DMS53 (cell line): ENCODE results near the gene DNAH1.

Source experiments
- DNase-seq: peaks from one replicate; lab custom pipeline; 2025; lab: John Stamatoyannopoulos, UW

Gene DNAH1

GRCh38 chr3:52290596-52291507 is 25.3 kb upstream of the DNAH1 start:
- DNase-seq: no peak

DNA sequence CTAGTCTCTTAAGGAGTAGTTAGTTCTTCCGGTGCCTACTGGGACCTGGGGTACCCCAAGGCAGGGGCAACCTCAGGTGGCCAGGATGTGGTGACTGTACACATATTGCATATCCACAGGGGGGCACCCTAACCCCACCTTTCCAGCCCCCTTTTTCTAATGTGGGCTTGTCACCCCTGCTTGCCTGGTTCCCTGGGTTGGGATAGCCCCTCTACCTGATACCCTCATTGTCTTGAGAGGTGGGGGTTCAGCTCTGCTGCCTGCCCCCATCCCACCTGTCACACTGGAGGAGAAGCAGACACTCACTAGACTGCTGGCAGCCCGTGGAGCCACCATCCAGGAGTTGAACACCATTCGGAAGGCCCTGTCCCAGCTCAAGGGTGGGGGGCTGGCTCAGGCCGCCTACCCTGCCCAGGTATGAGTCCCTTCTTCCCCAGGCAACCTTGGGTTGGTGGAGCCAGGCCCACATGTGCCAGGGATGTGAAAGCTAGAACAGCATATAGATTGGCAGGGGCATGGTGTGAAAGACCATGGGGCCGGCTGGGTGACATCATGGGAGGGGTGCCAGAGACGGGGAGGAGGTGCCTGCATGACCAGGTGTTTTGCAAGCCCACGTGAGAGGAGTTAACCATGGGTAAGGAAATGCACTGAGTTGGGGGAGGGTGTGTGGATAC is 24.5 kb upstream of the DNAH1 start:
- peak; percentile 9 for DNase-seq

DNA sequence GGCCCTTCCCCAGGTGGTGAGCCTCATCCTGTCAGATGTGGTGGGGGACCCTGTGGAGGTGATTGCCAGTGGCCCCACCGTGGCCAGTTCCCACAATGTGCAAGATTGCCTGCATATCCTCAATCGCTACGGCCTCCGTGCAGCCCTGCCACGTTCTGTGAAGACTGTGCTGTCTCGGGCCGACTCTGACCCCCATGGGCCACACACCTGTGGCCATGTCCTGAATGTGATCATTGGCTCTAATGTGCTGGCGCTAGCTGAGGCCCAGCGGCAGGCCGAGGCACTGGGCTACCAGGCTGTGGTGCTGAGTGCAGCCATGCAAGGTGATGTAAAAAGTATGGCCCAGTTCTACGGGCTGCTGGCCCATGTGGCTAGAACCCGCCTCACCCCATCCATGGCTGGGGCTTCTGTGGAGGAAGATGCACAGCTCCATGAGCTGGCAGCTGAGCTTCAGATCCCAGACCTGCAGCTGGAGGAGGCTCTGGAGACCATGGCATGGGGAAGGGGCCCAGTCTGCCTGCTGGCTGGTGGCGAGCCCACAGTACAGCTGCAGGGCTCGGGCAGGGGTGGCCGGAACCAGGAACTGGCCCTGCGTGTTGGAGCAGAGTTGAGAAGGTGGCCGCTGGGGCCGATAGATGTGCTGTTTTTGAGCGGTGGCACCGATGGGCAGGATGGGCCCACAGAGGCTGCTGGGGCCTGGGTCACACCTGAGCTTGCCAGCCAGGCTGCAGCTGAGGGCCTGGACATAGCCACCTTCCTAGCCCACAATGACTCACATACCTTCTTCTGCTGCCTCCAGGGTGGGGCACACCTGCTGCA is 23.7 kb upstream of the DNAH1 start:
- no peak for DNase-seq

GRCh38 chr3:52293491-52294319 is 22.4 kb upstream of the DNAH1 start:
- no peak for DNase-seq

GRCh38 chr3:52294320-52295150 is 21.6 kb upstream of the DNAH1 start:
- DNase-seq: no peak

GRCh38 chr3:52295671-52296208 is 20.4 kb upstream of the DNAH1 start:
- no peak for DNase-seq

- no peak for DNase-seq
These were observed 18.6 kb upstream of the DNAH1 start for GRCh38 chr3:52297242-52298148.

DNA sequence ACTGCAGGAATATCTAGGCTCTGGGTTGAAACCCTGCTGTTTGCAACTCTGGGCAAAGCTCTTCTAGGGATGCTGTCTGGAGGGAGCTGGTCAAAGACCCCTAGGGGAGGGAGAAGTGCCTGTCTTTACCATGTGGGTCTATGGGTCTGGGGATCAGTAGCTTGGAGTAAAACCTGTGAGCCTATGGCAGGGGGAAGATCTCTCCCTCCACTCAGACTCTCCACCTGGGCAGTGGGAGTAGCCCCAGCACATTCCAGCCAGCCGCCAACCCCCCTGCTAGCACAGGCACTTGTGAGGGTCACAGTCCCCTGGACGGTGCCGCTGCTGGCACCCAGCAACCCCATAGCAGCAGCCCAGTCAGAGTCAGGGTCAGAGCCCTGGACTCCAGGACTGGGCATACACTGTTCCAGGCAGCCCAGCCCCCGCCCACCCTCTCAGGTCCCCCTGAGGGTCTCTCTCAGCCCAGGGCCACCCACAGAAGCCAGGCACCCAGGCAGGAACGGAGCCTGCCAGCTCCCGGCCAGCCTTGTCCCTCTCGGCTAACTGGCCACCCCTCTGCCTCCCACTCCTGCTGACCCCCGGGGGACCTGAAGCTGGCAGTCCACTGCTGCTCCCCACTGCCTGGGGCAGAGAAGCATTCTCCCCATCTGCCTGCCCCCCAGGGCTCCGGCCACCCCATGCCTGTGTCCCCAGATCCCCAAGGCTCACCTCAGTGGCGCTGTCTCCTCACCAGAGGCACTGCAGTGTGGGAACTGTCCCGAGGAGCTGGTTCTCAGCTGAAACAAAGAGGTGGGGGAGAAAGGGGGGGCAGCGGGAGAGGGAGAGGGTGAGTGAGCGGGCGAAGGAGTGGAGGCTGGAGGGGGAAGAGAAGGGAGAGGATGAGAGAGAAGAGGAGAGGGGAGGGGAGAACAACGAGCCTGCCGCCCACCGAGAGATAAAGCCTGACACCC is 17.7 kb upstream of the DNAH1 start:
- DNase-seq: no peak

DNA sequence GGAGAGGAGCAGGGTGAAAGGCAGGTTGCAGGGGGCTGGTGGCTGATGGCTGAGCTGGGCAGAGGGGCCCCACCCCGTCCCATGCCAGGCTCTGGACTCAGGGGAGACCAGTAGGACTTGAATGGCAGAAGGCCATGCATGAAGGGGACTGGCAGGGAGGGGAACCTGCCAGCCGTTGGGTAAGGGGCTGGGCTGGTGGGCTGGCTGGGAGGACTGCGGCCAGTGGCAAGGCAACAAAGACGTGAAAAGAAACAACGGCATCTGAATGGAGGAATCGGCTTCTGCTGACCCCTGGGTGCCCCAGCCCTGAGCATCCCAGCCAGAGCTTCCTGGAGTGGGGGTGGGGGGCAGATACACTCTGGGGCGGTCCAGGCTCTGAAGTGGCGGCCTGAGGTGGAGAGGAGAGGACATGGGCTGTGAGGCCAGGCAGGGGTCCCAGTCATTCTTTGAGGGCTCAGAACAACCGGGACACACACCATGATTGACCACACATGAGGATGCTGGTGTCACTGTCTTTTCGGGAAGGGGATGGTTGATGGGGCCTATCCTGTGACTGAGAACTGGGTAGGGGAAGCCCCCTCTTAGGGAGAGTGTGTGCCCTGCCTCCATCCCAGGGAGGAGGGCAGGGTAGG is 16.8 kb upstream of the DNAH1 start:
- DNase-seq: no peak

DNA sequence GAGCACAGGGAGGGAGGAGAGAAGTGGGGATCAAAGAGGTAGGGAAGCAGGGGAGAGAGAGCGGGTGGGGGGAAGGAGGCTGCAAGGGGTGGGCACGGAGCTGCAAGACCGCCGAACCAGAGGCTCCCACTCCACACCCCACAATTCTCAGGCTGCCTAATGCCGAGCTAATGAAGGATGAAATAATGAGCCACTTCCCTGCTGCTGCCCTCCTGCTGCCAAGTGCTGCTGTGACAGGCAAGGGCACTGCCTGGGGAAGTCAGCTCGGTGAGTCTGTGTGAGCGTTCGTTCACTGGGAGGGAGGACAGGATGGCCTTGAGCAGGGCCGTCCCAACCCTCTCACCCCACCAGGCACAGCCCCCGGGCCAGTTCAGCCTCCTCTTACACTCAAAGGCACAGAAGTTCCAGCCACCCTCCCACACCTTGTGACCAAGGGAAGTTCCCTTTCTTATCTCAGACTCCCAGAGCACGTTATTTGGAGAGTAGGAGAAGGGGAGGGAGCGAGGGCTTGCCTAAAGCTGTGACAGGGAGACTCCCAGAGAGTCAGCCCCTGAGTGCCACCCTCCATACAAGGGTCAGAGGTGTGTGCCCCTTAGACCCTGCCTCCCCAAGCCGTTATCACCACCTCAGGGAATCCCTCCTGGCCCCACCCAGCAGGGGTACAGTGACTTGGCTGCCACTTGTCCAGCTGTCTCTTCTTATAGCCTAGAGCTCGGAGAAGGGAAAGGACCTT is 16.1 kb upstream of the DNAH1 start:
- DNase-seq: no peak

- no peak for DNase-seq
These were observed 13.5 kb upstream of the DNAH1 start for GRCh38 chr3:52302426-52303145.

DNA sequence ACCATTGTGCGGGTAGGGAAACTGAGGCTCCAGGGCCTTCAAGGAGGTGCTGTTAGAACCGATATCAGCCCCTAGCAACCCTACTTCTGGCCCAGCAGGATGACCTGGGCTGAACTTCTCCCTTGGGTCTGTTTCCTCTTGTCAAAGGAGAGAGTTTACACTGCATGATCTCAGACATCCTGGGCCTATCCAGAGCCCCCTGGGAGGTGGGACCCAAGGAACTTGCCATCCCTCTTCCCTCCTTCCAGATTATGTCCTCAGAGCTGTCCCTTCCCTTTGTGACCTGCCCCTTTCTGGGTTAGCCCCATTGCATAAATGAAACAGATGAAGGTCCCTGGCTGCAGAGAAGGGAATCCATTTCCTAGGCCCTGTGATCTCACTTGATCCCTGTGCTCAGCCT is 12.3 kb upstream of the DNAH1 start:
- no peak for DNase-seq

- DNase-seq: no peak
These were observed 10.2 kb upstream of the DNAH1 start for GRCh38 chr3:52305926-52306325.

DNA sequence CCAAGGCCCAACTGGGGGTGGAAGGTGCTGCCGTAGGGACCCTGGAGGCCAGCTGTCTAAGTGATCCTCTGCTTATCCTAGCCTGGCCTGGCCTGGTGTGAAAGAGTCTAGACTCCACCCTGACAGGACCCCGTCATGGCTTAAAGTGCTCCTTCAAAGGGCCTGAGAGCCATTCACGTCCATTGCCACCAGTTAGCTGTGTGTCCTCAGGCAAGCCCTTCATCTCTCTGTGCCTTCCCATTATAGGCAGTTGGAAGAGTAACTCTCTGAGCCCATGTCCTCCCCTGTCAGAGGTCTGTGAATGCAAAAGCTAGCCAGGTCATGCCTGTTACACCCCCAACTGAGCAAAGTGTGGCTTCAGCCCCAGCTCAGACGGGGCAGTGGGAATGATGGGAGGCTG is 9.1 kb upstream of the DNAH1 start:
- DNase-seq: no peak

DNA sequence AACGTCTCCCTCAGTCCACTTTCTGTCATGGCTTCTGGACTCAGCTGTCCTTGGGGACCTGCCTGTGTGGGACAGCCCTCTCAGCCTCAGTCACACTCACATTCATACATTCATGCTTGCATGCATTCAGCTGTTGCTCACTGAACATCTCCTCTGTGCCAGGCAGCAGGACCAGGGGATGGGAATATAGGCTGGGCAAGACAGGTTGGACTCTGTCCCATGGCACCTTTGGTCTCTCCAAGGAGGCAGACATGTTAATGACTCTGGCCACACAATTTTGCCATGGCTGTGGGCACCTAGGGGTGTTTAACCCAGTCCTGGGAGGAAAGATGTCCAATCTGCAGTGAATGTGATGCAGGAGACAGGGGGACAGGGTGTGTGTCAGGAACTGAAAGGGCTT is 7.8 kb upstream of the DNAH1 start:
- no peak for DNase-seq

DNA sequence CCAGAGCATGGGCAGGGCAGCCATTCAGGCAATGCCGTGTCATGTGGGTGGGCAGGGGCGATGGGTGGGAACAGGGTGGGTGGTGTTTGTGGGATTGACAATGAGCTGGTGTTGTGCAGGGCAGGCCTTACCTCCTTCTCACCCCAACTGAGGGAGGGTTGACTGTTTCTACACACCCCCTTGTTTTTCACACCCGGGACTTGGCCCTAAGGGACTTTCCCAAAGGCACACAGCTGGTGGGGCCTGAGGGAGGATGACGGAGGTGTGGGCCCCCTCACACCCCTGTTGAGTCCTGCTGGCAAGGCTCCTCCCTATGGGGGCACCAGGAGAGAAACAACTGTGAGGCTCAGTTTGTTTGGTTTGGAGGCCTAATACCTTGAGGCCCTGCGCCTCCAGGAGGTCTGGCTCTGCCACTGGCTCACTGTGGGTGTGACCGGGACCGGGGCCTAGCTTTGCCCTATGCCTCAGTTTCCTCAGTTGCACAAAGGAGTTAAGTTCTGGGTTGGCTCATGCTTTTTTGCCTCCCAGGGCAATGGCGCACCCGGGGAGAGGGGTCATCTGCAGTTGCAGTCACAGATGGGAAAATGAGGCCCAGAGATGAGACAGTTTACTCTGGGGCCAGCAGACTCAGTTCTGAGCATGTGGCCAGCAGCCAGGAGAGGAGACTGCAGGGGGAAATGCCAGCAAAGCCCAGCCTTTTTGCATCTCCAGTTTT is 5.1 kb upstream of the DNAH1 start:
- no peak for DNase-seq
